ENCODE data around the gene NEK6.

Gene NEK6

GRCh38 chr9:124221676-124222075 lies 36.1 kb upstream of the NEK6 start:
- Histone ChIP-seq H3K27me3 (ENCODE audit: low read depth, low read length) (no peaks in the 10 kb centered on the region), H3K4me2 (ENCODE audit: low read length) (no peak overlapping the region), H2AFZ (ENCODE audit: low read depth, low read length) (no peak overlapping the region), H3K9ac (ENCODE audit: low read length) (no peak overlapping the region), H3K4me3 (ENCODE audit: low read length) (no peak overlapping the region), H3K9me3 (ENCODE audit: insufficient read depth, low read length) (no peaks in the 10 kb centered on the region), H3K79me2 (ENCODE audit: low read length) (no peaks in the 10 kb centered on the region), H3K4me1 (ENCODE audit: low read length) (peaks cover 46% of the 10 kb centered on the region), H3K27ac (ENCODE audit: low read length) (no peak overlapping the region), H4K20me1 (ENCODE audit: insufficient read depth, low read length) (no peaks in the 10 kb centered on the region), H3K36me3 (replicated peaks; ENCODE audit: low read depth, low read length) (no peaks in the 10 kb centered on the region)
- TF ChIP-seq EZH2phosphoT487 (IDR thresholded peaks at IDR 0.05; ENCODE audit: low read depth) = no peak
- TF ChIP-seq, protein P1, sequence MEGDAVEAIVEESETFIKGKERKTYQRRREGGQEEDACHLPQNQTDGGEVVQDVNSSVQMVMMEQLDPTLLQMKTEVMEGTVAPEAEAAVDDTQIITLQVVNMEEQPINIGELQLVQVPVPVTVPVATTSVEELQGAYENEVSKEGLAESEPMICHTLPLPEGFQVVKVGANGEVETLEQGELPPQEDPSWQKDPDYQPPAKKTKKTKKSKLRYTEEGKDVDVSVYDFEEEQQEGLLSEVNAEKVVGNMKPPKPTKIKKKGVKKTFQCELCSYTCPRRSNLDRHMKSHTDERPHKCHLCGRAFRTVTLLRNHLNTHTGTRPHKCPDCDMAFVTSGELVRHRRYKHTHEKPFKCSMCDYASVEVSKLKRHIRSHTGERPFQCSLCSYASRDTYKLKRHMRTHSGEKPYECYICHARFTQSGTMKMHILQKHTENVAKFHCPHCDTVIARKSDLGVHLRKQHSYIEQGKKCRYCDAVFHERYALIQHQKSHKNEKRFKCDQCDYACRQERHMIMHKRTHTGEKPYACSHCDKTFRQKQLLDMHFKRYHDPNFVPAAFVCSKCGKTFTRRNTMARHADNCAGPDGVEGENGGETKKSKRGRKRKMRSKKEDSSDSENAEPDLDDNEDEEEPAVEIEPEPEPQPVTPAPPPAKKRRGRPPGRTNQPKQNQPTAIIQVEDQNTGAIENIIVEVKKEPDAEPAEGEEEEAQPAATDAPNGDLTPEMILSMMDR (IDR thresholded peaks at IDR 0.05; ENCODE audit: low read depth, low read length) = no peak

DNA sequence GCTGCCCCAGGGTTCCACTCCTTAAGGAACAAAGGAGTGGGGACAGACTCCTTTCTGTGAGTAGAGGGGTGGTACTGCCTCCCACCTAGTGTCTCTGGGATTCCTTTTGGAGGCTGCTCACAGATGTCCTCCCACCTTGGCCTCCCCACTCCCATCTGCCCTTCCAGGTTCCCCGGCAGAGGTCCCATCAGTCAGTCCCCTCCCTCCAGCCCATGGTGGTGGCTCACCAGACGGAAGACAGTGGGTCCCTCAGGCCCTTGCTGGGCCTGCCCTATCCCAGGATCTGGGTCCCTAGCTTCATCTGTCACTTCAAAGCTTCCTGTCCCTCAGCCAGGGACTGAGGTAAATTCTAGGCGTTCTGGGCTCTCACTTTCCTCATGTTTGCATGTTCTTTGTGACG lies 35.6 kb upstream of the NEK6 start:
- Histone ChIP-seq H3K9me3 (ENCODE audit: insufficient read depth, low read length) (no peaks in the 10 kb centered on the region), H2AFZ (ENCODE audit: low read depth, low read length) (no peak overlapping the region), H3K9ac (ENCODE audit: low read length) (no peak overlapping the region), H3K4me2 (ENCODE audit: low read length) (no peak overlapping the region), H3K79me2 (ENCODE audit: low read length) (no peaks in the 10 kb centered on the region), H3K27me3 (ENCODE audit: low read depth, low read length) (no peaks in the 10 kb centered on the region), H3K4me3 (ENCODE audit: low read length) (no peak overlapping the region), H3K36me3 (replicated peaks; ENCODE audit: low read depth, low read length) (no peaks in the 10 kb centered on the region), H4K20me1 (ENCODE audit: insufficient read depth, low read length) (no peaks in the 10 kb centered on the region), H3K4me1 (ENCODE audit: low read length) (peaks cover 42% of the 10 kb centered on the region), H3K27ac (ENCODE audit: low read length) (no peak overlapping the region)
- TF ChIP-seq EZH2phosphoT487 (IDR thresholded peaks at IDR 0.05; ENCODE audit: low read depth) = no peak
- TF ChIP-seq, protein P1 (IDR thresholded peaks at IDR 0.05; ENCODE audit: low read depth, low read length) = no peak

DNA sequence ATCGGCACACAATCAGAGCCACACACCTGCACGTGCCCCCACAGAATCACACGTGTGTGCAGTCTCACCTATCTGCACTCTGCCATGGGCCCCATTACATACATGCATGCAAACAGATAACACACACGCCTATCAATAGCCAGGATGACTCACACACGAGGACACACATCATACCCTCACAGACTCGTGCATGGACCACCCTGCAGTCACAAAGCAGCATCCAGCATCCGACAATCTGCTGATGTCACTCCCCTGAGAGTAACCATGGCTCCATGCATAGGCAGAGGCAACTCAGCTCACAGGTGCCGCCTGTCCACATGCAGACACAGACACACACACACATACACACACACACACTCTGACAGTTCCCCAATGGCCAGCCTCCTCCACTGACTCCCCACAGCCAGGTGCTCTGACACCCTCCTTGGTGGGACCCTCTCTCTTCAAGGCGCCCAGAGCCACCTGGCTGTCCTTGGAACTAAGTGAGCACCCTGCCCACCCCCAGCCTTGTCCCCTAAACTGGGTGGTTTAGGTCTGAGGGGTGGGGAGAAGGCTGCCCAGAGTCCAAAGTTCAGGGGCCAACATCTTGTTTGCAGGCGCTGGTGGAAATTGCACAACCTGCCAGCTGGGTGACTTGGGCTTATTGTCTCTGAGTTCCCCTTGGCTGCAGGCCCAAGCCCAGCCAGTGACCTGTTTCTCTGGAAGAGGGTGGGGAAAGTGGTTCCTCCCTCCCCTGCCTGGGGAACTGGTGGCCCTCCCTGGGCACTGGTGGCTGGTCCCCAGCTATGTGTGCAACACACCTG lies 34.6 kb upstream of the NEK6 start:
- Histone ChIP-seq H3K27me3 (ENCODE audit: low read depth, low read length) (no peaks in the 10 kb centered on the region), H3K9me3 (ENCODE audit: insufficient read depth, low read length) (no peaks in the 10 kb centered on the region), H3K4me3 (ENCODE audit: low read length) (no peak overlapping the region), H4K20me1 (ENCODE audit: insufficient read depth, low read length) (no peaks in the 10 kb centered on the region), H3K36me3 (replicated peaks; ENCODE audit: low read depth, low read length) (no peaks in the 10 kb centered on the region), H2AFZ (ENCODE audit: low read depth, low read length) (no peak overlapping the region), H3K4me2 (ENCODE audit: low read length) (no peak overlapping the region), H3K79me2 (ENCODE audit: low read length) (no peaks in the 10 kb centered on the region), H3K27ac (ENCODE audit: low read length) (no peak overlapping the region), H3K9ac (ENCODE audit: low read length) (no peak overlapping the region), H3K4me1 (ENCODE audit: low read length) (peaks cover 32% of the 10 kb centered on the region)
- TF ChIP-seq EZH2phosphoT487 (IDR thresholded peaks at IDR 0.05; ENCODE audit: low read depth) = no peak
- TF ChIP-seq, protein P1 (IDR thresholded peaks at IDR 0.05; ENCODE audit: low read depth, low read length) = no peak

DNA sequence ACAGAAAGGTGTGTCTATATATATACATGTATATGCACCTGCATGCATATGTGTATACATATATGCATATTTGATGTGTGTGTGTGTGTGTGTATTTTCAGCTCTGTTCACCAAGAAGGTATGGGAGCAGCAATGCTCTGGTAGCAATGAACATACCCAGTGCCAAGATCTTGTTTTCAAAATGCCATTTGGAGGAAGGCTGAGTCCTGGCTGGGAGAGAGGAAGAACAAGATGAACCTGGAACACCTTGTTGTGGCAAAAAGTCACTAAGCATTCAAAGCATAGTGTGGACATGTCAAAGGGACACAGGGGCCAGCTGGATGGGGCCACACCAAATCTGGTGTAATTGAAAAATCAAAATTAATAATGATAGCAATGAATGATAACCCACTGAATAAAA lies 31.8 kb upstream of the NEK6 start:
- Histone ChIP-seq H3K36me3 (replicated peaks; ENCODE audit: low read depth, low read length) (no peaks in the 10 kb centered on the region), H3K4me1 (ENCODE audit: low read length) (peaks cover 8% of the 10 kb centered on the region), H3K79me2 (ENCODE audit: low read length) (no peaks in the 10 kb centered on the region), H3K27me3 (ENCODE audit: low read depth, low read length) (no peaks in the 10 kb centered on the region), H3K4me2 (ENCODE audit: low read length) (no peak overlapping the region), H3K9ac (ENCODE audit: low read length) (no peak overlapping the region), H4K20me1 (ENCODE audit: insufficient read depth, low read length) (no peaks in the 10 kb centered on the region), H3K4me3 (ENCODE audit: low read length) (no peak overlapping the region), H2AFZ (ENCODE audit: low read depth, low read length) (no peak overlapping the region), H3K27ac (ENCODE audit: low read length) (no peak overlapping the region), H3K9me3 (ENCODE audit: insufficient read depth, low read length) (no peaks in the 10 kb centered on the region)
- no peak for TF ChIP-seq EZH2phosphoT487 (IDR thresholded peaks at IDR 0.05; ENCODE audit: low read depth)
- TF ChIP-seq, protein P1 (IDR thresholded peaks at IDR 0.05; ENCODE audit: low read depth, low read length) = no peak
